NCI-H345 (cell line): ENCODE measurements around the gene ATP23.

ENCODE experiments used
- DNase-seq: peaks from one replicate; lab custom pipeline; 2025; lab: John Stamatoyannopoulos, UW

ATP23 gene

GRCh38 chr12:57908511-57908910 lies 32.9 kb upstream of the ATP23 start:
- no peak for DNase-seq

GRCh38 chr12:57909056-57909455 lies 32.3 kb upstream of the ATP23 start:
- DNase-seq: no peak

- no peak for DNase-seq
Observed at GRCh38 chr12:57909611-57910010, 31.8 kb upstream of the ATP23 start.

GRCh38 chr12:57918147-57918546 lies 23.2 kb upstream of the ATP23 start:
- no peak for DNase-seq

- DNase-seq: no peak
Observed at GRCh38 chr12:57927086-57927485, 14.3 kb upstream of the ATP23 start.

- no peak for DNase-seq
Observed at GRCh38 chr12:57929092-57929830, 12.1 kb upstream of the ATP23 start.

- DNase-seq: no peak
Observed at GRCh38 chr12:57934819-57935218, 6.5 kb upstream of the ATP23 start.

- DNase-seq: no peak
Observed at GRCh38 chr12:57935331-57935730, 6.0 kb upstream of the ATP23 start.

GRCh38 chr12:57935839-57936512 lies 5.4 kb upstream of the ATP23 start:
- peak; percentile 96 for DNase-seq

- DNase-seq: no peak
Observed at GRCh38 chr12:57936513-57936883, 4.9 kb upstream of the ATP23 start.

GRCh38 chr12:57939291-57939690 lies 2.1 kb upstream of the ATP23 start:
- DNase-seq: no peak

GRCh38 chr12:57940052-57940914 lies 1.1 kb upstream of the ATP23 start:
- DNase-seq: no peak

- peak; percentile 35 for DNase-seq
Observed at GRCh38 chr12:57940915-57941164, 527 bp upstream of the ATP23 start.

GRCh38 chr12:57943438-57944080 lies 2.2 kb downstream of the ATP23 start:
- DNase-seq: no peak

GRCh38 chr12:57944313-57945023 lies 3.1 kb downstream of the ATP23 start:
- no peak for DNase-seq

- DNase-seq: no peak
Observed at GRCh38 chr12:57952766-57953165, 11.4 kb downstream of the ATP23 start.

GRCh38 chr12:57954768-57955167 lies 13.4 kb downstream of the ATP23 start:
- no peak for DNase-seq

- no peak for DNase-seq
Observed at GRCh38 chr12:57958061-57958657, 16.8 kb downstream of the ATP23 start.

GRCh38 chr12:57964421-57964820 lies 23.1 kb downstream of the ATP23 start:
- no peak for DNase-seq

GRCh38 chr12:57965766-57966165 lies 24.4 kb downstream of the ATP23 start:
- DNase-seq: no peak

- no peak for DNase-seq
Observed at GRCh38 chr12:57966536-57966935, 25.2 kb downstream of the ATP23 start.
